ENCODE measurements around the gene GMDS. TPM values are rescaled to one million over a fixed set of nuclear protein-coding genes. Genes with fewer than 3 reads are reported as not detected.

Gene GMDS
- total and polyA plus RNA-seq, 2 donors (not counting 1 experiment from before 2014, with no cell fraction given): 11.5 to 16.4 TPM

DNA sequence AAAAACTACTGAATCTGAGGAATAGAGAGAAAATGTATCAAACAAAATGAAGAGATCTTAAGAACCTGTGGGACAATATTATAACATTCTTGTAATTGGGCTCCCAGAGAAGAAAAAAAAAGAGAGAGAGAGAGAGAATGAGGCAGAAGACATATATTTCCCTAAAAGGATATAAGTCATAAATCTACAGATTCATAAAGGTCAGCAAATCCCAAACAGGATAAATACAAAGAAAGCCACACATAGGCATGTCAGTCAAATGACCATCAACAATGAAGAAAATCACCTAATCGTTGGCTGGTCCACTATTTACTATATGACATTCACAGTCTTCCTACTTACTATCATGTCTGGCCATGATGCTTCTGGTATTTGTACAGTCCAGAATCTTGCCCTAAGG lies 190.3 kb downstream of the GMDS start:
- Histone ChIP-seq H3K27ac (ENCODE audit: low read length in 2 of 2) (no peak overlapping the region), H3K4me1 (ENCODE audit: control insufficient read depth in 2 of 2, insufficient read depth in 2 of 2, low read length in 2 of 2) (no peaks in the 10 kb centered on the region), H4K20me1 (ENCODE audit: control insufficient read depth, insufficient read depth, low read length, poor library complexity, severe bottlenecking) (no peaks in the 10 kb centered on the region), H3K9me3 (ENCODE audit: control extremely low read depth in 1 of 3, control insufficient read depth in 2 of 3, insufficient read depth in 1 of 3, low read length in 2 of 3) (peaks cover 0 to 3% (median 0%) of the 10 kb centered on the region in 3 donors), H3K36me3 (replicated peaks in 1 of 2; ENCODE audit: control extremely low read depth in 1 of 2, control insufficient read depth in 1 of 2, extremely low read depth in 1 of 2, insufficient read depth in 2 of 2, low read length in 1 of 2) (no peaks in the 10 kb centered on the region), H3K4me3 (ENCODE audit: control extremely low read depth in 1 of 5, extremely low read depth in 1 of 5, insufficient read depth in 1 of 5, low read depth in 2 of 5, low read length in 4 of 5) (no peak overlapping the region), H3K27me3 (replicated peaks in 1 of 4; ENCODE audit: control extremely low read depth in 1 of 4, control insufficient read depth in 3 of 4, insufficient read depth in 4 of 4, low read length in 3 of 4) (no peaks in the 10 kb centered on the region), H3K9ac (ENCODE audit: low read length) (no peak overlapping the region), H3K4me2 (replicated peaks; ENCODE audit: low read depth, low read length, poor library complexity, severe bottlenecking) (no peak overlapping the region), H2AFZ (ENCODE audit: insufficient read depth, low read depth, low read length, poor library complexity, severe bottlenecking) (no peak overlapping the region), H3K79me2 (ENCODE audit: control insufficient read depth, insufficient read depth, low read length) (peaks cover 2% of the 10 kb centered on the region)
- ChIA-PET CTCF (no interaction called here), POLR2A (no interaction called here)
- Mint-ChIP-seq H3K9me3 (ENCODE audit: insufficient read depth) (peaks cover 3% of the 10 kb centered on the region), H3K4me3 (no peak overlapping the region), H3K27ac (no peak overlapping the region), H3K4me1 (peaks cover 6% of the 10 kb centered on the region), H3K27me3 (no peaks in the 10 kb centered on the region)
- intact Hi-C loops (cut with micrococcal nuclease): no loop called here
- DNase-seq (no peak), ATAC-seq (ENCODE audit: low read depth) (no peak)
- TF ChIP-seq EZH2 (IDR thresholded peaks at IDR 0.05; ENCODE audit: borderline replicate concordance, insufficient read depth, low read depth, low read length, poor library complexity, severe bottlenecking): no peak
- TF ChIP-seq, protein P1, sequence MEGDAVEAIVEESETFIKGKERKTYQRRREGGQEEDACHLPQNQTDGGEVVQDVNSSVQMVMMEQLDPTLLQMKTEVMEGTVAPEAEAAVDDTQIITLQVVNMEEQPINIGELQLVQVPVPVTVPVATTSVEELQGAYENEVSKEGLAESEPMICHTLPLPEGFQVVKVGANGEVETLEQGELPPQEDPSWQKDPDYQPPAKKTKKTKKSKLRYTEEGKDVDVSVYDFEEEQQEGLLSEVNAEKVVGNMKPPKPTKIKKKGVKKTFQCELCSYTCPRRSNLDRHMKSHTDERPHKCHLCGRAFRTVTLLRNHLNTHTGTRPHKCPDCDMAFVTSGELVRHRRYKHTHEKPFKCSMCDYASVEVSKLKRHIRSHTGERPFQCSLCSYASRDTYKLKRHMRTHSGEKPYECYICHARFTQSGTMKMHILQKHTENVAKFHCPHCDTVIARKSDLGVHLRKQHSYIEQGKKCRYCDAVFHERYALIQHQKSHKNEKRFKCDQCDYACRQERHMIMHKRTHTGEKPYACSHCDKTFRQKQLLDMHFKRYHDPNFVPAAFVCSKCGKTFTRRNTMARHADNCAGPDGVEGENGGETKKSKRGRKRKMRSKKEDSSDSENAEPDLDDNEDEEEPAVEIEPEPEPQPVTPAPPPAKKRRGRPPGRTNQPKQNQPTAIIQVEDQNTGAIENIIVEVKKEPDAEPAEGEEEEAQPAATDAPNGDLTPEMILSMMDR (IDR thresholded peaks at IDR 0.05): no peak
- WGBS (ENCODE audit: insufficient coverage): 100% methylated on average over 1 of the region's 1 CpG

DNA sequence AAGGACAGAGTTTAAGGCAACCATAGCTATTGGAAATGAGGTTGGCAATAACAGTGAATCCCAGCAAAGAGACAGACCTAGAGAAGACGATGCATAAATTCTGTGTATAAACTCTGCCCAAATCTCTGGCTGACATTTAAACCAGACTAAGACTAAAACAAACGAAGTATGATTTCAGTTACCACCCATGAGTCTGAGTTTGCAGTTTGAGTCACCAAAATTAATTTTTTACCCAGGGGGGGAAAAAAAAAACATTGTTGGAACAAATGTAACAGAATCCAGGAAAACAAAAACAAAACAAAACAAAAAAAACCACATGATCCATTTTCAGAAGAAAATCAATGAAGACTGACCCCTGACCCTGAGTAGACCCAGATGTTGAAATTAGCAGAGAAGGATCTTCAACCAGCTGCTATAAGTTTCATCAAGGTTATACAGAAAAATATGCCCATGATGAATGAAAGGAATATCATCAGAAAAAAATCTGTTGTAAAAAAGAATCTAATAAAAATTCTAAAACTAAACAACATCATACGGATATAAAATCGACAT lies 190.8 kb downstream of the GMDS start:
- intact Hi-C loops (cut with micrococcal nuclease): no loop called here
- ChIA-PET POLR2A (no interaction called here), CTCF (no interaction called here)
- Histone ChIP-seq H3K27ac (ENCODE audit: low read length in 2 of 2) (no peak overlapping the region), H3K4me1 (ENCODE audit: control insufficient read depth in 2 of 2, insufficient read depth in 2 of 2, low read length in 2 of 2) (no peaks in the 10 kb centered on the region), H3K79me2 (ENCODE audit: control insufficient read depth, insufficient read depth, low read length) (peaks cover 2% of the 10 kb centered on the region), H3K4me3 (ENCODE audit: control extremely low read depth in 1 of 5, extremely low read depth in 1 of 5, insufficient read depth in 1 of 5, low read depth in 2 of 5, low read length in 4 of 5) (no peak overlapping the region), H3K36me3 (replicated peaks in 1 of 2; ENCODE audit: control extremely low read depth in 1 of 2, control insufficient read depth in 1 of 2, extremely low read depth in 1 of 2, insufficient read depth in 2 of 2, low read length in 1 of 2) (no peaks in the 10 kb centered on the region), H4K20me1 (ENCODE audit: control insufficient read depth, insufficient read depth, low read length, poor library complexity, severe bottlenecking) (no peaks in the 10 kb centered on the region), H3K9ac (ENCODE audit: low read length) (no peak overlapping the region), H3K27me3 (replicated peaks in 1 of 4; ENCODE audit: control extremely low read depth in 1 of 4, control insufficient read depth in 3 of 4, insufficient read depth in 4 of 4, low read length in 3 of 4) (no peaks in the 10 kb centered on the region), H3K9me3 (ENCODE audit: control extremely low read depth in 1 of 3, control insufficient read depth in 2 of 3, insufficient read depth in 1 of 3, low read length in 2 of 3) (peaks cover 0 to 3% (median 0%) of the 10 kb centered on the region in 3 donors), H3K4me2 (replicated peaks; ENCODE audit: low read depth, low read length, poor library complexity, severe bottlenecking) (no peak overlapping the region), H2AFZ (ENCODE audit: insufficient read depth, low read depth, low read length, poor library complexity, severe bottlenecking) (no peak overlapping the region)
- 100% methylated on average over 1 of the region's 4 CpGs for WGBS (ENCODE audit: insufficient coverage)
- Mint-ChIP-seq H3K27me3 (no peaks in the 10 kb centered on the region), H3K4me3 (no peak overlapping the region), H3K9me3 (ENCODE audit: insufficient read depth) (peaks cover 6% of the 10 kb centered on the region), H3K27ac (no peak overlapping the region), H3K4me1 (peaks cover 6% of the 10 kb centered on the region)
- TF ChIP-seq, protein P1 (IDR thresholded peaks at IDR 0.05): no peak
- no peak for TF ChIP-seq EZH2 (IDR thresholded peaks at IDR 0.05; ENCODE audit: borderline replicate concordance, insufficient read depth, low read depth, low read length, poor library complexity, severe bottlenecking)
- no peak for ATAC-seq (ENCODE audit: low read depth)
- DNase-seq: no peak
